Endothelial cell of umbilical vein (primary cell): Measurements from ENCODE around the gene GRID1. TPM values are rescaled to one million over a fixed set of nuclear protein-coding genes. Genes with fewer than 3 reads are reported as not detected.

Source experiments
- BruUV-seq: library from RNA; stranded (reverse); fragments of 400-500 nt; replicated peaks from 2 replicates; lab custom pipeline; 2021; lab: Mats Ljungman, UMichigan
- CTCF ChIA-PET: fragments of 300-600, 350-600 bp; sonication (Branson Sonifier 250); formaldehyde crosslinking; loops from one replicate; lab custom pipeline; 2021; ENCODE audit warnings: antibody characterized with exemption, inconsistent platforms; lab: Charles Lee
- POLR2A ChIA-PET: fragments of 300-600, 350-600 bp; sonication (Branson Sonifier 250); formaldehyde crosslinking; loops from one replicate; lab custom pipeline; 2021; ENCODE audit warnings: antibody characterized with exemption, inconsistent platforms; lab: Charles Lee
- DNase-seq: peaks from one replicate; pipeline ENCODE4 v3.0.0-alpha.2; 2011; ENCODE audit warnings: low read depth, low spot score
- FAIRE-seq: peaks from 2 replicates; lab custom pipeline; 2011; peaks lifted over from hg19 to GRCh38; lab: Jason Lieb, UNC
- H2AFZ ChIP-seq: 2 replicates; pipeline ENCODE4 v1.6.0; 2012; ENCODE audit warnings: low read depth, low read length, control low read depth, inconsistent platforms
- H3K27ac ChIP-seq: 2 replicates; pipeline ENCODE4 v1.5.1; 2011; ENCODE audit warnings: low read depth, mild to moderate bottlenecking, control low read depth, low read length, moderate library complexity; ENCODE audit not compliant: insufficient read depth
- H3K27me3 ChIP-seq, 2 experiments: 2 replicates each; pipeline versions ENCODE4 v1.6.0 to v1.6.1; 2011; ENCODE audit warnings: low read length in 2 of 2, mixed read lengths in 1 of 2; ENCODE audit not compliant: control insufficient read depth in 2 of 2, insufficient read depth in 2 of 2
- H3K36me3 ChIP-seq, 2 experiments: 2 replicates in 1 of 2; 3 replicates in 1 of 2; pipeline ENCODE4 v1.5.1; 2011; ENCODE audit warnings: low read length in 2 of 2, mild to moderate bottlenecking in 1 of 2, moderate library complexity in 1 of 2; ENCODE audit not compliant: control insufficient read depth in 2 of 2, insufficient read depth in 2 of 2; ENCODE audit errors: extremely low read depth in 1 of 2
- H3K4me1 ChIP-seq: 3 replicates; pipeline ENCODE4 v1.5.1; 2011; ENCODE audit warnings: mild to moderate bottlenecking, low read length; ENCODE audit not compliant: control insufficient read depth, insufficient read depth; ENCODE audit errors: extremely low read depth
- H3K4me2 ChIP-seq: 2 replicates; pipeline ENCODE4 v1.6.1; 2011; ENCODE audit warnings: low read length, control low read depth, mixed read lengths; ENCODE audit not compliant: insufficient read depth
- H3K4me3 ChIP-seq, 3 experiments: fragments of 200-600 bp in 1 of 3; sonication (generic), shearing (Covaris generic) in 1 of 3; replicated peaks in 1 of 3; 2 replicates each; pipeline ENCODE4 v1.5.1; 2011 to 2016; ENCODE audit warnings: control low read depth in 3 of 3, low read length in 3 of 3, mild to moderate bottlenecking in 2 of 3, inconsistent platforms in 1 of 3, low read depth in 1 of 3, moderate library complexity in 1 of 3; ENCODE audit not compliant: insufficient read depth in 1 of 3
- H3K79me2 ChIP-seq: 2 replicates; pipeline ENCODE4 v1.6.0; 2012; ENCODE audit warnings: low read length, inconsistent platforms; ENCODE audit not compliant: control insufficient read depth, insufficient read depth
- H3K9ac ChIP-seq: replicated peaks from 2 replicates; pipeline ENCODE3; 2011; ENCODE audit warnings: low read length, control low read depth; ENCODE audit not compliant: insufficient read depth; ENCODE audit errors: extremely low read depth
- H3K9me1 ChIP-seq: replicated peaks from 3 replicates; pipeline ENCODE4 v1.6.0; 2011; ENCODE audit warnings: mild to moderate bottlenecking, low read length; ENCODE audit not compliant: control insufficient read depth, insufficient read depth; ENCODE audit errors: extremely low read depth
- H3K9me3 ChIP-seq: replicated peaks from 2 replicates; pipeline ENCODE4 v1.5.1; 2012; ENCODE audit warnings: low read length, inconsistent platforms; ENCODE audit not compliant: control insufficient read depth, insufficient read depth
- H4K20me1 ChIP-seq: replicated peaks from 2 replicates; pipeline ENCODE3; 2011; ENCODE audit warnings: mild to moderate bottlenecking, low read length; ENCODE audit not compliant: control insufficient read depth, insufficient read depth; ENCODE audit errors: extremely low read depth
- EZH2 ChIP-seq: IDR thresholded peaks from 2 replicates; pipeline ENCODE4 v1.6.1; 2012; ENCODE audit warnings: borderline replicate concordance, low read depth, mild to moderate bottlenecking, moderate library complexity, low read length, inconsistent platforms; ENCODE audit not compliant: severe bottlenecking
- FOS ChIP-seq: IDR thresholded peaks from 2 replicates; pipeline ENCODE4 v1.6.1; 2011; ENCODE audit warnings: mild to moderate bottlenecking, low read length, moderate library complexity, borderline replicate concordance; ENCODE audit not compliant: insufficient read depth
- GATA2 ChIP-seq: IDR thresholded peaks from 2 replicates; pipeline ENCODE4 v1.7.0; 2011; ENCODE audit warnings: low read depth, mild to moderate bottlenecking, moderate library complexity, mixed read lengths, low read length; ENCODE audit not compliant: insufficient read length, insufficient read depth
- JUN ChIP-seq: IDR thresholded peaks from 2 replicates; pipeline ENCODE4 v1.6.1; 2011; ENCODE audit warnings: borderline replicate concordance, low read depth; ENCODE audit not compliant: insufficient read length, insufficient read depth
- MYC ChIP-seq: IDR thresholded peaks from one replicate; pipeline ENCODE4 v1.6.1; 2011; ENCODE audit warnings: mild to moderate bottlenecking, low read depth, low read length
- POLR2A ChIP-seq: IDR thresholded peaks from 2 replicates; pipeline ENCODE4 v1.6.1; 2012; ENCODE audit warnings: low read depth, mild to moderate bottlenecking, control low read depth, low read length
- POLR2AphosphoS5 ChIP-seq: IDR thresholded peaks from 2 replicates; pipeline ENCODE4 v1.6.1; 2012; ENCODE audit warnings: low read depth, mild to moderate bottlenecking, control low read depth, low read length, moderate library complexity; ENCODE audit not compliant: insufficient read depth
- dilution Hi-C: fragments of 300-500 bp; cut with MboI; formaldehyde crosslinking; loops from one replicate; pipeline ENCODE4 v1.15.0; 2019; ENCODE audit warnings: low sequenced_read_pairs; ENCODE audit not compliant: extremely low pct_ligation_motif_present
- intact Hi-C: fragments of 100-400 bp; cut with micrococcal nuclease; formaldehyde crosslinking; loops from one replicate; pipeline ENCODE4 v1.10.0; 2022
- polyA plus RNA-seq, 4 experiments: library from polyadenylated mRNA; depleted of rRNA in 3 of 4; stranded (reverse) in 3 of 4; unstranded in 1 of 4; fragments of >200 nt; gene quantifications; 2 replicates each; pipeline versions ENCODE4 v1.2.1 to v1.2.3, GENCODE V29; 2011 to 2012; ENCODE audit warnings: missing spikeins in 1 of 4
- total RNA-seq: library from RNA; stranded (reverse); gene quantifications from 2 replicates; pipeline ENCODE4 v1.2.3, GENCODE V29; 2021
- TF ChIP-seq, protein P1 (sequence below), 2 donors: IDR thresholded peaks; 1 replicate in 1 of 2; 2 replicates in 1 of 2; pipeline ENCODE4 v1.5.1; 2011; ENCODE audit warnings: low read length in 2 of 2, mild to moderate bottlenecking in 2 of 2, moderate library complexity in 2 of 2, control low read depth in 1 of 2, inconsistent platforms in 1 of 2, low read depth in 1 of 2; ENCODE audit not compliant: insufficient read depth in 1 of 2; ENCODE audit errors: extremely low read depth in 1 of 2
- TF ChIP-seq, protein P2 (sequence below): IDR thresholded peaks from 2 replicates; pipeline ENCODE4 v1.6.1; 2011; ENCODE audit not compliant: insufficient read depth, insufficient read length

Gene GRID1
- total and polyA plus RNA-seq, 2 donors (not counting 3 experiments of a cell fraction or from before 2014, with no cell fraction given) = not detected

DNA sequence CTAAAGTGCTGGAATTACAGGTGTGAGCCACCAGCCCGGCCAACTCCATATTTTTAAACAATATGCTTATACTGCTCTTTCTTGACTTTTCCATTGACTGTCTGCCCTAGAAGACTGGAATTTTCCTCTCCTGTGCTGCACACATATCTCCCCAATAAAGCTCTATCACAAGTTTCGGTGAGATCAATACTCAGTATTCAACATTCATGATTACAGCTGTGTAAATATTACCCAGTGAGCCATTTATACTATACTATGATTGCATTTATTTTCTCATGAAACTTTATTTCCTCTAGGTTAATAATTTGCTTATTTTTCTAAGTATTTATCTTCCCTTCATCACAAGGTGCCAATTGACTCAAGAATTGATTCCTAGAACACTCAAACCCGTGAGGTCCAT lies 48.5 kb upstream of the GRID1 start:
- Histone ChIP-seq H4K20me1 (no peaks in the 10 kb centered on the region), H3K9me1 (no peaks in the 10 kb centered on the region), H3K4me1 (peaks cover 12% of the 10 kb centered on the region), H3K36me3 (no peaks in the 10 kb centered on the region), H3K9me3 (no peaks in the 10 kb centered on the region), H3K4me3 (no peak overlapping the region), H2AFZ (no peak overlapping the region), H3K79me2 (no peaks in the 10 kb centered on the region), H3K9ac (no peak overlapping the region), H3K4me2 (no peak overlapping the region), H3K27me3 (peaks cover 0 to 2% of the 10 kb centered on the region in 2 experiments), H3K27ac (no peak overlapping the region)
- no peak for DNase-seq
- intact Hi-C loops (no loop called here), dilution Hi-C loops (no loop called here)
- FAIRE-seq = no peak
- TF ChIP-seq GATA2 (no peak), FOS (no peak), MYC (no peak), POLR2AphosphoS5 (no peak), EZH2 (no peak), POLR2A (no peak), JUN (no peak)
- TF ChIP-seq, protein P1, sequence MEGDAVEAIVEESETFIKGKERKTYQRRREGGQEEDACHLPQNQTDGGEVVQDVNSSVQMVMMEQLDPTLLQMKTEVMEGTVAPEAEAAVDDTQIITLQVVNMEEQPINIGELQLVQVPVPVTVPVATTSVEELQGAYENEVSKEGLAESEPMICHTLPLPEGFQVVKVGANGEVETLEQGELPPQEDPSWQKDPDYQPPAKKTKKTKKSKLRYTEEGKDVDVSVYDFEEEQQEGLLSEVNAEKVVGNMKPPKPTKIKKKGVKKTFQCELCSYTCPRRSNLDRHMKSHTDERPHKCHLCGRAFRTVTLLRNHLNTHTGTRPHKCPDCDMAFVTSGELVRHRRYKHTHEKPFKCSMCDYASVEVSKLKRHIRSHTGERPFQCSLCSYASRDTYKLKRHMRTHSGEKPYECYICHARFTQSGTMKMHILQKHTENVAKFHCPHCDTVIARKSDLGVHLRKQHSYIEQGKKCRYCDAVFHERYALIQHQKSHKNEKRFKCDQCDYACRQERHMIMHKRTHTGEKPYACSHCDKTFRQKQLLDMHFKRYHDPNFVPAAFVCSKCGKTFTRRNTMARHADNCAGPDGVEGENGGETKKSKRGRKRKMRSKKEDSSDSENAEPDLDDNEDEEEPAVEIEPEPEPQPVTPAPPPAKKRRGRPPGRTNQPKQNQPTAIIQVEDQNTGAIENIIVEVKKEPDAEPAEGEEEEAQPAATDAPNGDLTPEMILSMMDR (IDR thresholded peaks at IDR 0.05; ENCODE audit: extremely low read depth in 1 of 2, insufficient read depth in 1 of 2, low read depth in 1 of 2, low read length in 2 of 2) = no peak
- TF ChIP-seq, protein P2, sequence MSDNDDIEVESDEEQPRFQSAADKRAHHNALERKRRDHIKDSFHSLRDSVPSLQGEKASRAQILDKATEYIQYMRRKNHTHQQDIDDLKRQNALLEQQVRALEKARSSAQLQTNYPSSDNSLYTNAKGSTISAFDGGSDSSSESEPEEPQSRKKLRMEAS = no peak
- no TSS peak for BruUV-seq
- CTCF ChIA-PET = no interaction called here
- POLR2A ChIA-PET = no interaction called here
